PC-3 (cell line): ENCODE results near the gene TRIM68.

Source experiments
- EZH2 ChIP-seq: fragments of 300-600 bp; sonication (generic); IDR thresholded peaks from one replicate; pipeline ENCODE4 v1.6.1; 2017; ENCODE audit warnings: antibody characterized with exemption, mild to moderate bottlenecking, low read length; ENCODE audit not compliant: unreplicated experiment
- TF ChIP-seq, protein P1 (sequence below): fragments of 300-600 bp; sonication (generic); conservative IDR thresholded peaks from 2 replicates; pipeline ENCODE4 v1.5.1; 2017; ENCODE audit warnings: antibody characterized with exemption, low read depth, mild to moderate bottlenecking, low read length

DNA sequence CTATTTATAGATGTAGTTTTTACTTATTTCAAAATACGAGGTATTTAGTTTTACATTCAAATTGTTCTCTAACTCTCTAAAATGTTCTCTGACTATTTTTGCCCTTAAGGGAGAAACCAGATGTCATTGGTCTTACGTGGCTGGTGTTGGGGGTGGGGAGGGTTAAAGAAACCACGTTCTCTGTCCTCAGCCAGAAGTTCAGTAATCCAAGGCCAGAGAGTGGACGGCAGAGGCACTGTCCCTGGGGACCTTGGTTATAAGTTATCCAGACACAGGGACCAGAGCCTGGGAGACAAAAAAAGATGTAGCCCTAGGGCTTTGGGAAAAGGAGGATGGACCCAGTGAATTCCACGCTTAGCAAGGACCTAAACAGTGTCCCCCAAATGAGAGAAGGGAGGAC is 35.0 kb upstream of the TRIM68 start:
- TF ChIP-seq, protein P1, sequence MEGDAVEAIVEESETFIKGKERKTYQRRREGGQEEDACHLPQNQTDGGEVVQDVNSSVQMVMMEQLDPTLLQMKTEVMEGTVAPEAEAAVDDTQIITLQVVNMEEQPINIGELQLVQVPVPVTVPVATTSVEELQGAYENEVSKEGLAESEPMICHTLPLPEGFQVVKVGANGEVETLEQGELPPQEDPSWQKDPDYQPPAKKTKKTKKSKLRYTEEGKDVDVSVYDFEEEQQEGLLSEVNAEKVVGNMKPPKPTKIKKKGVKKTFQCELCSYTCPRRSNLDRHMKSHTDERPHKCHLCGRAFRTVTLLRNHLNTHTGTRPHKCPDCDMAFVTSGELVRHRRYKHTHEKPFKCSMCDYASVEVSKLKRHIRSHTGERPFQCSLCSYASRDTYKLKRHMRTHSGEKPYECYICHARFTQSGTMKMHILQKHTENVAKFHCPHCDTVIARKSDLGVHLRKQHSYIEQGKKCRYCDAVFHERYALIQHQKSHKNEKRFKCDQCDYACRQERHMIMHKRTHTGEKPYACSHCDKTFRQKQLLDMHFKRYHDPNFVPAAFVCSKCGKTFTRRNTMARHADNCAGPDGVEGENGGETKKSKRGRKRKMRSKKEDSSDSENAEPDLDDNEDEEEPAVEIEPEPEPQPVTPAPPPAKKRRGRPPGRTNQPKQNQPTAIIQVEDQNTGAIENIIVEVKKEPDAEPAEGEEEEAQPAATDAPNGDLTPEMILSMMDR = no peak
- no peak for TF ChIP-seq EZH2
